Measurements from ENCODE around the gene NCSTN.
"Not testable (repeated sequence)": the region's sequence is repeated elsewhere in the genome, so short reads cannot be mapped to it uniquely, and the experiment has no call there.

NCSTN gene

DNA sequence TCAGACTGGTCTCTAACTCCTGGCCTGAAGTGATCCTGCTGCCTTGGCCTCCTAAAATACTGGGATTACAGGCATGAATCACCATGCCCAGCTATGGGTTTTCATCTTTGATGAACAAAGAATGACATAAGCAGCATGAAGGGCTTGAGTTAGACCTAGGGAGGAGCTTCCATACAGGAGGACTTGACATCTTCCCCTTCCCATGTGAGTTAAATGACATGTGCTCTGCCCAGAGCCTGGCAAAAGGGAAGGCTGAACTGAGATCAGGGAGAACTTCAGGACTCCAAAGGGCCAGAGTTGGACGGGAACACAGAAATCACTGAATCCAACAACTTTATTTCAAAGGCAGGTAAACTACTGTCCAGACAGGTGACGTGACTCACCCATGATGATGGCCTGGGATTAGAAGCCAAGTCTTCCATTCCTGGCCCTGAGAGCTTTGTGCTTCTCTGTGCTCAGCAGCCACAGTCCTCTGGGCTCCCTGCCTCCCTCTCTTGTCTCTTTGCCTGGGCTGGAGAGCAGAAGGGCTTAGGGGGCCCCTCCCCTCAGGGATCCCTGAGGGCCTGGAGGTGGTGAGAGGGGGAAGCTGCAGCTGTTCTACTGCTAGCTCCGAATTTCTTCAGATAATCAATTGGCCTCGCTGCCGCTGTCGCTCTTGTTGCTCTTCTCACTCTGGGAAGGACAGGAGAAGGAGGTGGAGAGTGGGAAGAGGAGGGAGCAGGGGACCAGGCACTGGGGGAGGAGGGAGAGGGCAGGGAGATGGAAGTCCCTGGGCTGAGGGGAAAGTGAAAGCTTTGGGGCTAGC, 31.3 kb downstream of the NCSTN start:
- no peak for DNase-seq

DNA sequence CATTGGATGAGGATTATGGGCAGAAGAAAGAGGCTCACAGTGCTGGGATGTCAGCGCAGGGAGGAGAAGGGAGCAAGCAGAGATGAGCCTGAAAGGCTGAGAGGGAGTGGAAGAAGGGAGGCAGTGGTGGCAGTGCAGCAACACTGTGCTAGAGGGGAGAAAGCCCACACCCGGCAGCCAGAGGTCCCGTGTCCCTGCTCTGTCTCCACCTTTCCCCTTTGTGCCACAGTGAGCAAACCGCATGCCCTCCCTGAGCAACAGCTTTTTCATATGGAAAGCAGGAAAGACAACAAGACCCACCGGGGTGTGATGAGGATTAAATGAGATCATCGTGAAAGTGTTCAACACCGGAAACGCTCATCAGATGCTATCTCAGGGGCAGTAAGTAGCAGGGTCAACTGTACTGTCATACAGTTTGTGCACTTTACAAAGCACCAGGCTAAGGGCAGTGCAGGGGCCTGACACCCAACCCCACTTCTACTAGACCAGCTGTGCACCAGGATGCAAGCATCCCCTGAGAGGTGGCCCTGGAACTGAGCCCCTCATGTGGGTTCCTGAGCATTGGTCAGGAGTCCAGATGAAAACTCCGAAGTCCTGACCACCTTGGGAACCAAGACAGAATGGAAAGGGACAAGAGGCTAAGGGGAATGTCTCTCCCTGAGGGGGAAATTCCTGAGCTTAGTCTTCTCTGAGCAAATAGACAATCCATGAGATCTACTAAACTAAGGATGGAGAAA, 32.8 kb downstream of the NCSTN start:
- DNase-seq: no peak

DNA sequence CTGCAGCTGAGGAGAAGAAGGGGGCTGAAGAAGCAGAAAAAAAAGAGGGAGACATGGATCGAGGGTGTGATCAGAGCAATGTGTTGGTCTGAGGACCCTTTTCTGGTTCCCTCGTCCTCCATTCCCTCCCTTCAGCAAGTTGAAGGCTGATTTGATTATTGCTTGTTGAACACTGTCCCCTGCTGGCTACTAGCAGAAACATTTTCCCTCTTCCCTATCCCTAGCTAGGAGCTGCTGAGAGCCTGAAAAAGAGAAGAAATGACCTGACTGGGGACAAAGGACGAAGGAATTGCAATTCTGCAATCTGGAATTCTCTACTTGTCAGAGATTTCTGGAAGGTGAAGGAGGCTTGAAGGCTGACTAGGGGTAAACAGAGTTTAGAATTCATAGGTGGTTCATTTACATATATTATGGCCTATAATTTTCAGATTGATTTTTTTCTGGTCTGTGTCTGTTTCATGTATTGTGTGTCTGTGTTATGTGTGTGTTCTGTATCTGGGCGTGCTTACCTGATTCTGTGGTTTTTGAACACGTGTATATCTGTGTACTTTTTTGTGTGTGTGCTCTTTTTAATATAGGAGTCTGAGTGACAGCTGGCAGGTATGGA, 33.4 kb downstream of the NCSTN start:
- DNase-seq: peak; percentile 79

DNA sequence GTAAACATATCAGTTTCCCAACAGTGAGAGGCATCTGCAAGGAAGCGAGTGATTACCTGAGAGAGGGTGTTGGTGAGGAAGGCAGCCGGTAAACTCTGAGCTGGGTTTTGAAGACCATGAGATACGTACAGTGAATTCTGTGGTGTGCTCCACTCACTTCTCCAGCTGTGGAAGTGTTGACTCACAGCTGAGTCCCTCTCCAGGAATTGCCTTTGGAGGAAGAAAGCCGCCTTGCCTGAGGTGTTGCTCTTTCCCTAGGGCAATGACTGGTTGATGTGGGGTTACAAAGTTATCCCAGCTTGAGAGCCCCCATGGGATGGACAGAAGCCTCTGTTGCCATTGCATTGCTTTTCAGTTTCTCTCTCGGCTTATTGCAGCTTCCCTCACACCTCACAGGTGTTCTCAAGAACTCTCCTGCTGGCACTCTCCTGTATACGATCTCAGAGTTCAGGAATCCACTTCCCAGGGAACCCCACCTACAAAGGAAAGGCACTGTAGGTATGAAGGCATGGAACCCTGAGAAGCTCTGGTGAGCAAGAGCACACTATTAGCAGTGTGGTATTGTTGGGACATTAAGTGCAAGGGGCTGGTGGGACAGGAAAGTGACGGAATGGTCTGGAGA, 34.5 kb downstream of the NCSTN start:
- DNase-seq: no peak

DNA sequence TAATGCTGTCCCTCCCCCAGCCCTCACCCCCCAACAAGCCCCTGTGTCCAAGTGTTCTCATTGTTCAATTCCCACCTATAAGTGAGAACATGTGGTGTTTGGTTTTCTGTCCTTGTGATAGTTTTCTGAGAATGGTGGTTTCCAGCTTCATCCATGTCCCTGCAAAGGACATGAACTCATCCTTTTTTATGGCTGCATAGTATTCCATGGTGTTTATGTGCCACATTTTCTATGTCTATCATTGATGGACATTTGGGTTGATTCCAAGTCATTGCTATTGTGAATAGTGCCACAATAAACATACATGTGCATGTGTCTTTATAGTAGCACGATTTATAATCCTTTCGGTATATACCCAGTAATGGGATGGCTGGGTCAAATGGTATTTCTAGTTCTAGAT, 41.6 kb downstream of the NCSTN start:
- DNase-seq: not testable (repeated sequence)

DNA sequence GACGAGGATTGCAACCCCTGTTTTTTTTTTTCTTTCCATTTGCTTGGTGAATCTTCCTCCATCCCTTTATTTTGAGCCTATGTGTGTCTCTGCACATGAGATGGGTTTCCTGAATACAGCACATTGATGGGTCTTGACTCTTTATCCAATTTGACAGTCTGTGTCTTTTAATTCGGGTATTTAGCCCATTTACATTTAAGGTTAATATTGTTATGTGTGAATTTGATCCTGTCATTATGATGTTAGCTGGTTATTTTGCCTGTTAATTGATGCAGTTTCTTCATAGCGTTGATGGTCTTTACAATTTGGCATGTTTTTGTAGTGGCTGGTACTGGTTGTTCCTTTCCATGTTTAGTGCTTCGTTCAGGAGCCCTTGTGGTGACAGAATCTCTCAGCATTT, 45.2 kb downstream of the NCSTN start:
- DNase-seq: not testable (repeated sequence)

DNA sequence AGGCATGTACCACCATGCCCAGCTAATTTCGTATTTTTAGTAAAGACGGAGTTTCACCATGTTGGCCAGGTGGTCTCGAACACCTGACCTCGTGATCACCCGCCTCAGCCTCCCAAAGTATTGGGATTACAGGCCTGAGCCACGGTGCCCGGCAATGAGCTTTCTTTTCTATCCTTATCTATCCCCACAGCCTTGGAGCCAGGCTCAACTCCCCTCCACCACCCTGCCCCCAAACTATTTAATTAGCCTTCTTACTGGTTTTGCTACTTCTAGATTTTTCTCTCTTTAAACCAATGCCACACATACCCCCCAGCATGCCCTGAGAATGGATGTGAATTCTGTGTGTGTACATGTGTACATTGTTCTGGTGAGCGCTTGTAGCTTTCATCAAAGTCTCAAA, 51.5 kb downstream of the NCSTN start:
- no peak for DNase-seq

DNA sequence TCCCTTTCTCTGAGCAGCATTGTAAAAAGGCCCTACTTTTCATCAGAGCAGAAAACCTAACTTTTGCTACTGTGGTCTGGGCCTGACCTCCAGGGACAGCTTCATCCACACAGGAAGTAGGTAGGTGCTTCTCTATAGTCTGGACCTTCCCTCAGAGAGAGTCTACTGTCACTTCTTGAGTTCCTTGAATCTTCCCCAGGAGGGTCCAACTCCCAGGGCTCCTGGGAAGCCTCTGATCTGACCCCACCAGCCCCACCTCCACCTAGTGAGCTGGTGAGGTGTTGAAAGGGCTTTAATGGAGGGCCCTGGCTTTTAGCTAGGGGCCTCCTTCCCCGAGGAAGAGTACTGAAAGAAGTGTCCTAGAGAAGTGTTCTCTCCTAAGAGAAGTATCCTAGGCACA, 54.5 kb downstream of the NCSTN start:
- no peak for DNase-seq

DNA sequence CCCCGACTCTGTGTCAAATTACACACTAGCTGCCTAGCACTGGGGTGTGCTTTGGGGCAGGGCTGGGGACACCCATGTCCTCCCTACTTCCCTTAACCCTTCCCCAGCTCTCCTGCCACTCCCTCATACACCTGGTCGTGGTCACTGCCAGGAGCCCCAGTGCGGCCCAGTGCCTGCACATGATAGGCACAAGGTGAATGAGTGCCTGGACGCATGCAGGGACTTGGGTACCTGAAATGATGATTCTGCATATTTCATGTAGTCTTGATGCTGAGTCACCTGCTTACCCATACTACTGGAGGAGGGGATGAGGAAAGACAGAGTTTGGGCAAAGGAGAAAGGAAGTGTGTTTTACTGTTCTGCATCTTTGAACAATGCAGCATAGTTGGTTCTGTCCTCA, 55.6 kb downstream of the NCSTN start:
- DNase-seq: no peak

DNA sequence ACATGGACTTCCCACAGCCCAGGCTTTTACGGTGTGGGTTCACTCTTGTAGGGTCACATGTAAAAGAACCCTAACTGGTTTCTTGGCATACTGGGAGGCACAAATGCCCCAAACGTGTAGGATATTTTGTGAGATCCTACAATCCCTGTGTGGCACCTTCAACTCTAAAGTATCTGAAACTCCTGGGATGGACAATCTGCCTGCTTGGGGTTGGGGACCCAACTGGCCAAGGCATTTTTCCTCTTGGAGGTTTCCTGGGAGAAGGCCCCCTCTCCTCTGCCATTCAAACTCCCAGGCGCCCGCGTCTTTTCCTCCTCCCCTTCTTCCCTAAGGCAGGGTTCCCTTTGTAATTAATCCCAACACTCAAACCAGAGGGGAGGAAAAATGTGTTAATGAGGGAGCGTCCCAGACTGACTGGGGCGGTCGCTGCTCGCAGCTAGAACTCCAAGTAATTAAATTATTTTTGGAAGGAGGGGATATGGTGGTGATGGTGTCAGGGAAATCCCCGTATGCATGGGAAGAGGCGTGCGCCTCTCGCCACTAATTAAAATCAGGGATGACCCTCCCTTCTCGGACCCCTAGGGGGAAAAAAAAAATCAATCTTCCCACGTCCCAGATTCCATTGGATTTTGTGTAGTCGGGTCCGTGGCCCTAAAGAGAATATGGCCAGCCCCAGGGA, 56.5 kb downstream of the NCSTN start:
- no peak for DNase-seq

DNA sequence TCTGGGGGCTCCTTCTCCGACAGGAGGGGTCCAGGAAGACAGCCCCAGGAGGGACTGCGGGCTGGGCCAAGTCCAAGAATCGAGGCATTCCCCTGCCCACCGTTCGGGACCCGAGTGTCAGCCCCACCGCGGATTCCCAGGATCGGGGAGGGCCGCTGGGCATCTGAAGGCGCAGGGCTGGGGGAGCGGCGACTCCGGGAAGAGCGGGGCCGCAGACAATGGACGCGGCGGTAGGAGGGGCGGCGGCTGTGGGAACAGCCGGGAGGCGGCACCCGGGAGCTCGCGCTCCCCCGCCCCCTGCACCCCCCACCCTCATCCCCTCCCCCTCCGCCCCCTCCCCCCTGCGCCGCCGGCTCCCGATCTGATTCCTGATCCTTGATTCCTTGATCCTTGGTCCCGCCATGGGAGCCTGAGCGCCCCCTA, 57.1 kb downstream of the NCSTN start, which contains the start of gene VANGL2:
TSS of gene VANGL2 (plus strand) at position 342 of the 423 bp plus-strand sequence. CDS start 15,274 bp downstream, outside the sequence.
- peak; percentile 87 for DNase-seq

DNA sequence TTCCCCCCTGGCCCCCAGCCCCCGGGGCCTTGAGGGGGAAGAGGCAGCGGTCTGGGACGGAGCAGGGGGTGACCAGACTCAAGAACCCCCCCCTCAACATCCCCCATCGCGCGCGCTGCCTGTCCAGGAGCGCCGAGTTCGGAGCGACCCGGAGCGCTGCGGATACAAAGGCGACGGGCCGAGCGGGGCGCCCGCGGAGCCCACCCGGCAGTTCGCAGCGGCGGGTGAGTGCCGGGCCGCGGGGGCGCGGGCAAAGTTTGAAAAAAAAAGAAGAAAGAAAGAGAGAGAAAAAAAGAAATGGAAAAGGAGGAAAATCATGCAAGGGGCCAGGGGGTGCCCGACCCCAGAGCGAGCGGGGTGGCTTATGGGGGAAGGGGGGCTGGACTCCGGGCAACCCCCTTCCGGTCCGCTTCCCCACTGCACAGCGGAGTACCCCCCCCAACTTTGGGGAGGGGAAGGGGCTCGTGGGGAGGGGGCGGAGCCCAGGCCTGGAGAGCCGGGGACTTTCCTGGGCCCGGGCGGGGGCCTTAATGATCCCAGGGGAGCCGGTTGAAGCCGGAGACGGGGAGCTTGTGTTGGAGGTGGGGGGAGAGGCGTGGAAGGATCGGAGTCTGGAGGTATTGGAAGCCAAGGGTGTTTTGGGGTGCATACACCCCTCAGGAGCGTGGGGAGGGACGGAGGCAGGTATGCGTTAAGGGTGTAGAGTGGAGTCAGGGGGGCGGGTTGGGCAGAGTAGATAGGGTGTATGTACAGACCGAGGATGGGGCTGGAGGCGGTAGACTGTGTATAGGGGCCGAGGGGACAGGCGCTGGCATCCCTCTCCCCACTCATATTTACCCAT, 57.7 kb downstream of the NCSTN start:
- no peak for DNase-seq

DNA sequence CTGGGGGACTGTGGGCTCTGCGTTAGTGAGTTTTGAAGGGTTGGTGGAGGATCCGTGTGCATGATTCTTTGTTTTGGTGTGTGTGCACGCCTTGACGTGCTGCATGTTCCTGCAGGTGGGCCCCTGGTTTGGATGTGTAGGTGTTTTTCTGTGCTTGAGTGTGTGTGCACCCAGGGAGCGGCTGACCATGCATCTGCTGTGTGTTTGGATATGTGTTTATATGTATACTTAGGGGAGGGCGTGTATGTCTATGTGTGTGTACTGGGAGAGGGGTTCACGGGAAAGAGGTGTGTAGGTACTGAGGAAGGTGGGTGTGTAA, 58.3 kb downstream of the NCSTN start:
- no peak for DNase-seq

DNA sequence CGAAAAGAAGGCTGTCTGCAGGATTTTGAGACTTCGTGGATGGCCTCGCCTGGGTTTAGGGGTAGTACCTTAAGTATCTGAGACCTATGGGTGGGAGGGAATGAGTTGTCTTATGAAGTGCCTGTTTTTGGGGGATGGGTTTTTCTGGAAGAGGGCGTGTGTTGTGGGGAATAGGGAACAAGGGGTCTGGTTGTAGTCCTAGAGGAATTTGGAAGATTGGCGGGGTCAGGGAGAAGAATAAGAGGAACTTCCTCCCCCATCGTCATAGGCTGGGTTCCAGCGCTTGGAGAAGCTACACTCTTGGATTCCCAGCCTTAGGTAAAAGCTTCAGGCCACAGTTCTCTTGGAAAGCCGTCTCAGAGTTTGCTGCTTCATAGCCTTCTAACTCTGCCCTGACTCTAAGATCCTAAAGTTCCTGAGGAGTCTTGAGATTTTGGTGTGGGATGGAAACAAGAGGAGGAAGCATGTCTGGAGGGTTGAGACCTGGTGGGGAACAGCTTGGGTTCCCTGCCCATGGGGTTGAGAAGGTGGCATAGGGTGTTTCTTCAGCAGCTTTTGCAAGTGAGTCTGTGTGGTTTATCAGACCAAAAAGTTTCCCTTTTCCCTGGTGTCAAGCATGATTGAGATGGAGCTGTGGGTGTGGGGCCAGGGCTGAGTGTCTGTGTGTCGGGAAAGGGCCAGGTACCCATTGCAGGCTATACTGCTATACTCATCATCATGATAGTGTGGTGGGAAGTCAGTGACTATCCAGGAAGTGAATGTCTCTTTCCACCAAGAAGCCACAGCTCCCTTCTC, 59.0 kb downstream of the NCSTN start:
- peak; percentile 9 for DNase-seq

DNA sequence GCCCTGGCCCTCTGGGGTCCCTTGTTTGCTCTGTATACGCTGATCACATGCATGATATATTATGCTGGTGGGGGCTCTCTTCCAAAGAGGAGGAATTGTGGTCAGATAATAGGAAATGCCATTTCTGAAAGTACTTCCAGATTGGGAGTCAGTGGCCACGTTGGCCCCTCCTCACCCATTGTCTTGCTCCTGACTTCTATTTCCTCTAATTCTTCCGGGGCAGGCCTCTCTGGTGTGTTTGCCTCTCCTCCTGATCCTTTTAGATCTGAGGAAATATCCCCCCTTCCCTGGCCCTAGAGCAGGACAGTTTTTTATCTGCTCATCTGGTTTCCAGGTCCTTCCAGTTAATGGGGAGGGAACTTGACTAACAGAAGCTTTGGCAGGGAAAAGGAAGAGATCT, 60.1 kb downstream of the NCSTN start:
- DNase-seq: no peak

DNA sequence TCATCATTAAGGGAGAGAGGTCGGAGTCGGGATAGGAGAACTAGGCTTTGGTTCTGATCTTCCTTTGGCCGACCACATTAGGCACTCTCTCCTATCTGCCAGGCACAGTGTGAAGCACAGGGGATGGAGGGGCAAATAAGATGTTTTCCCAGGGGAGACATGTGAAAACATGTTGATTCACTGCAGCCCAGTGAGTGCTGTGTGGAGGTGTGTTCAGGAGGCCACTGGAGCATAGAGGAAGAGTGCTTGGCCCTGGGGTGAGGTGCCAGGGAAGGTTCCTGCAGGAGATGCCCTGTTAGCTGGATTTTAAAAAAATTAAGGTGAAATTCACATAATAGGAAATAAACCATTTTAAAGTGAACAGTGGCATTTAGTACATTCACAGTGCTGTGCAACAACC, 60.9 kb downstream of the NCSTN start:
- DNase-seq: no peak

DNA sequence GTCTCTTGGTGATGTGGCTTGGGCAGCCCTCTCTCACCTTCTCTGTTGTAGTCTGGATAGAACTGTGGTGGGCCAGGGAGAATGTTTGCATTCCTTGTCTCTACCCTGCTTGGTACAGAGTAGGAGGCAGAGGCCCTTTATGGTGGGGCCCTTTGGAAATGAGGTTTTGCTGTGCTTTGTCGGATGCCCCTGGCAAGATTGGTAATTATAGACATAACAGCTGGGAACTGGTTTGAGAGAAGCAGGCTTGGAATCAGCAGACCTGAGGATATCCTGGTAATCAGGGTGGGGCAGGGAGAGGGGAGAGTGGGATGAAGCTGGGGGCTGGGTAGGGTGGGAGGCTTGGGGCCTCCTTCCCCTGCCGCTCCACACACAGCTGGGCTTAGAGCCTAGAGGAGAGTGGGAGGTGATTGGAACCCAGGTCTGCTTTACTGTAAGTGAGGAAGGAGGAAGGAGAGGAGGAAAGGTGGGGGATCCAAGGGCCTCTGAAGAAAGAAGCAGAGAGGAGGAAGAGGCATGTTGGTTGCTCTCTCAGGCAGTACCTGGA, 62.2 kb downstream of the NCSTN start:
- no peak for DNase-seq

DNA sequence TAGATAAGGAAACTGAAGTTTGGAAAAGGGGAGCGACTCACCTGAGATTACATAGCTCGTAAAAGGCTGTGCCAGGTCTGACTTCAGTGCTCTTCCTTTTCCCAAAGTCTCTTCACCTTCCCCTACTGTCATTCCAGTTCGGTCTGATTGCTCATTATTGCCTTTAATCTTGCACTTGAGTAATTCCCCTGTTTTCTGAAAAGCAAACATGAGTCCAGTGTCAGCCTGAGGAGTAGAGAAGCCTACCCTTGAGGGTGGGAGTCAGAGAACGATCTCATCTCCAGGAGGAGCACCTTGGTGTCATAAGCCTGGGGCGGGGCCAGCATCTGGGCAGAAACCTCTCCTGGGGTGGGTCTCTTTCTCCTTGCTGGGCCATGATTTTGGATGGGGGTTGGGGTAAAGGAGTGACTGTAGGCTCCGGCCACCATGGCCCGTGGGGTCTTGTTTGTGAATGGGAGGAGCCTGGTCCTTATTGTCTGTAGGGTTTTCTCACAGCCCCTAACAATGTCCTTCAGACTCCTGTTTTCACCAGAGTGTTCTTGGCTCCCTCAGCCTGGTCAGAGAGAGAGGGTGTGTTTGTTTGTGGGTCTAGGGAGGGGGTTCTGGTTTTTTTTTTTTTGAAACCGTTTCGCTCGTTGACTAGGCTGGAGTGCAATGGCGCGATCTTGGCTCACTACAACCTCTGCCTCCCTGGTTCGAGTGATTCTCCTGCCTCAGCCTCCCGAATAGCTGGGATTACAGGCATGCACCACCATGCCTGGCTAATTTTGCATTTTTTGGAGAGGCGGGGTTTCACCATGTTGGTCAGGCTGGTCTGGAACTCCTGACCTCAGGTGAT, 63.2 kb downstream of the NCSTN start:
- no peak for DNase-seq

DNA sequence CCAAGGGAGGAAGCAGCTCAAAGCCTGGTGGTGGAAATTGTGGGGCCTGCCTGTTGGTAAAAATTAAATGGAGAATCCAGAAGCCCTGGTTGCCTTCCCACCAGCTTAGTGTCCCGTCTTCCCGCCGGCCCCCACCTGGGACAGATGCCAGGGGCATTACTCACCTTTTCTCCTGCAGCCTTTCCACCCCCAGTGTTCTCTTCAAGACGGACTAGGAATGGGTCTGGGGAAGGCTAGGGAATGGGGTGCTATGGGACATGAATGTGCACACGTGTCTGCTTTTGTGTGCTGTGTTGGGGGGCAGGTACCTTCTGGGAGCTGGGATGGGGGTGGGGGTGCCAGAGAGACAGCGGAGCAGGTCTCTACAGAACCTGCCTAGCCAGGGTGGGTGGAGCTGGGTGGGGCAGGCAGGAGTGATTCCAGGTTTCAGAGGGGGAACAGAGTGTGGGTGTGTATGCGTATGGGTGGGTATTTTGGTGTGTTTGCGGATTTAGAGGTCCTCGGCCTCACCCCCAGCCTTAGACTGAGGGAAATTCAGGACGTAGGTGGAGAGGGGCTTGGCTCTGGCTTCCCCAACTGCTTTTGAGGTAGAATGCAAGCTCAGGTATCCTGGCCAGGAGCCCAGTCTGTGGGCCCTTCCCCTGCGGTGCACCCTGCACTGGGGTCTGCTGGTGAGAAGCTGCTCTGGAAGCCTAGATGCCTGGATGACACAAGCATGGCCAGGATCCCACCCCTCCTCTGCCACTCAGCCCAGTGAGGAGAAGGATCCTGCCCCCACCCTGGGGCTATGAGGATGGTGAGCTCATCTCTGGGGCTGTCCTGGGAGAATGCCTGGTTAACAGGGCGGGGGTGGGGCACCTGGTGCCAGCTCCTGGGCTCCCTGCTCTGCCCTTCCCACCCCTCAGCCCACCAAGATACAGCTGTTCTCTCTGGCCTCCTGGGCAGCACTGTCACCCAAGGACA, 64.9 kb downstream of the NCSTN start:
- no peak for DNase-seq

Data from midbrain (tissue), 1 donor.